IMR-90 (cell line): ENCODE results near the gene GNAT2. TPM values are rescaled to one million over a fixed set of nuclear protein-coding genes. Genes with fewer than 3 reads are reported as not detected.

Experiments
- ATAC-seq: fragments of 200-7000 bp; cut with Tn5 transposase; 2 replicates; pipeline ENCODE4 v1.9.1; 2020; ENCODE audit warnings: low read depth, mild to moderate bottlenecking, moderate library complexity
- BruUV-seq: library from RNA; stranded (reverse); fragments of 400-500 nt; replicated peaks from 2 replicates; lab custom pipeline; 2021; lab: Mats Ljungman, UMichigan
- CTCF ChIA-PET: fragments of 300-600 bp; formaldehyde crosslinking; extraction: SDS; loops from one replicate; lab custom pipeline; 2021; ENCODE audit warnings: antibody characterized with exemption; lab: Yijun Ruan, JAX
- POLR2A ChIA-PET: fragments of 300-600 bp; sonication (Branson Sonifier 250); formaldehyde crosslinking; loops from one replicate; lab custom pipeline; 2022; ENCODE audit warnings: antibody characterized with exemption; ENCODE audit not compliant: unreplicated experiment; lab: Charles Lee
- DNase-seq: peaks from one replicate; pipeline ENCODE4 v3.0.0; 2013
- H2AFZ ChIP-seq: replicated peaks from 2 replicates; pipeline ENCODE3; 2013; ENCODE audit warnings: low read length, mild to moderate bottlenecking; ENCODE audit not compliant: poor library complexity
- H2AK5ac ChIP-seq: 2 replicates; pipeline ENCODE4 v1.6.1; 2013; ENCODE audit warnings: low read depth, low read length, inconsistent platforms
- H2AK9ac ChIP-seq: replicated peaks from 2 replicates; pipeline ENCODE3; 2013; ENCODE audit warnings: mild to moderate bottlenecking, low read depth, low read length, moderate library complexity; ENCODE audit not compliant: poor library complexity
- H2BK120ac ChIP-seq: 2 replicates; pipeline ENCODE4 v1.6.1; 2013; ENCODE audit warnings: low read depth, low read length, inconsistent platforms
- H2BK15ac ChIP-seq: 3 replicates; pipeline ENCODE4 v1.6.1; 2013; ENCODE audit warnings: low read depth, low read length, inconsistent platforms
- H2BK20ac ChIP-seq: 2 replicates; pipeline ENCODE4 v1.6.1; 2013; ENCODE audit warnings: low read depth, mild to moderate bottlenecking, inconsistent platforms, low read length, moderate library complexity
- H2BK5ac ChIP-seq: 2 replicates; pipeline ENCODE4 v1.6.1; 2013; ENCODE audit warnings: mild to moderate bottlenecking, low read depth, low read length, inconsistent platforms; ENCODE audit not compliant: poor library complexity, severe bottlenecking
- H3K14ac ChIP-seq: replicated peaks from 2 replicates; pipeline ENCODE4 v1.6.1; 2013; ENCODE audit warnings: low read depth, low read length, inconsistent platforms
- H3K18ac ChIP-seq: 2 replicates; pipeline ENCODE4 v1.6.1; 2013; ENCODE audit warnings: low read depth, low read length, control low read depth
- H3K23ac ChIP-seq: 2 replicates; pipeline ENCODE4 v1.6.1; 2013; ENCODE audit warnings: low read depth, low read length, inconsistent platforms
- H3K27ac ChIP-seq: 2 replicates; pipeline ENCODE4 v1.5.1; 2013; ENCODE audit warnings: mild to moderate bottlenecking, control low read depth, low read length; ENCODE audit not compliant: insufficient read depth
- H3K27me3 ChIP-seq: 2 replicates; pipeline ENCODE4 v1.6.1; 2013; ENCODE audit warnings: low read length; ENCODE audit not compliant: control insufficient read depth, insufficient read depth
- H3K36me3 ChIP-seq: 2 replicates; pipeline ENCODE4 v1.6.1; 2013; ENCODE audit warnings: low read length, mixed read lengths; ENCODE audit not compliant: control insufficient read depth, insufficient read depth
- H3K4ac ChIP-seq: 2 replicates; pipeline ENCODE4 v1.6.1; 2013; ENCODE audit warnings: low read depth, low read length, inconsistent platforms
- H3K4me1 ChIP-seq: 2 replicates; pipeline ENCODE4 v1.6.1; 2013; ENCODE audit warnings: low read length, mixed read lengths; ENCODE audit not compliant: control insufficient read depth, insufficient read depth
- H3K4me2 ChIP-seq: 2 replicates; pipeline ENCODE4 v1.6.1; 2013; ENCODE audit warnings: low read depth, mild to moderate bottlenecking, control low read depth, low read length, moderate library complexity
- H3K4me3 ChIP-seq: 2 replicates; pipeline ENCODE4 v1.5.1; 2013; ENCODE audit warnings: low read depth, mild to moderate bottlenecking, control low read depth, low read length, moderate library complexity; ENCODE audit not compliant: insufficient read depth
- H3K56ac ChIP-seq: 2 replicates; pipeline ENCODE4 v1.6.1; 2013; ENCODE audit warnings: low read length, inconsistent platforms; ENCODE audit not compliant: insufficient read depth; ENCODE audit errors: extremely low read depth
- H3K79me1 ChIP-seq, 2 experiments: 2 replicates each; pipeline ENCODE4 v1.6.1; 2013; ENCODE audit warnings: low read length in 2 of 2, inconsistent platforms in 1 of 2, low read depth in 1 of 2
- H3K9ac ChIP-seq: 2 replicates; pipeline ENCODE4 v1.6.1; 2013; ENCODE audit warnings: low read depth, low read length, control low read depth
- H3K9me1 ChIP-seq: 2 replicates; pipeline ENCODE4 v1.6.1; 2013; ENCODE audit warnings: low read length, inconsistent platforms; ENCODE audit not compliant: insufficient read depth
- H3K9me3 ChIP-seq: 2 replicates; pipeline ENCODE4 v1.6.1; 2013; ENCODE audit warnings: low read length; ENCODE audit not compliant: control insufficient read depth, insufficient read depth
- H4K20me1 ChIP-seq: 2 replicates; pipeline ENCODE4 v1.6.1; 2013; ENCODE audit warnings: low read length, inconsistent platforms; ENCODE audit not compliant: insufficient read depth
- H4K5ac ChIP-seq: 2 replicates; pipeline ENCODE4 v1.6.1; 2013; ENCODE audit warnings: mild to moderate bottlenecking, low read depth, low read length, control low read depth
- H4K8ac ChIP-seq, 2 experiments: 2 replicates each; pipeline ENCODE4 v1.6.1; 2013; ENCODE audit warnings: low read depth in 2 of 2, low read length in 2 of 2, control low read depth in 1 of 2, inconsistent platforms in 1 of 2
- H4K91ac ChIP-seq: 2 replicates; pipeline ENCODE4 v1.6.1; 2013; ENCODE audit warnings: low read depth, low read length, inconsistent platforms; ENCODE audit not compliant: insufficient read depth
- BHLHE40 ChIP-seq: fragments of 150-350 bp; IDR thresholded peaks from 2 replicates; pipeline ENCODE4 v1.6.1; 2016; ENCODE audit warnings: mild to moderate bottlenecking, low read depth, low read length
- CEBPB ChIP-seq: IDR thresholded peaks from 2 replicates; pipeline ENCODE4 v1.6.1; 2012; ENCODE audit warnings: low read depth, low read length, improper control_type of control experiment
- MAFK ChIP-seq: IDR thresholded peaks from 2 replicates; pipeline ENCODE4 v1.6.1; 2012; ENCODE audit warnings: low read depth, low read length, improper control_type of control experiment
- NFE2L2 ChIP-seq: fragments of 150-350 bp; IDR thresholded peaks from 2 replicates; pipeline ENCODE4 v1.6.1; 2016; ENCODE audit warnings: low read depth, mild to moderate bottlenecking, low read length
- RAD21 ChIP-seq: IDR thresholded peaks from 2 replicates; pipeline ENCODE4 v1.6.1; 2012; ENCODE audit warnings: low read length, improper control_type of control experiment
- WGBS, 2 experiments: methylation state at CpG; one replicate each; pipeline versions ENCODE4 v1.1.5 to v1.1.7; 2013; ENCODE audit warnings: missing lambda C conversion rate in 2 of 2; ENCODE audit not compliant: insufficient read length in 1 of 2; ENCODE audit errors: extremely low coverage in 2 of 2; 5-methylcytosine and 5-hydroxymethylcytosine counted together
- dilution Hi-C: fragments of 300-500 bp; cut with HindIII; formaldehyde crosslinking; loops from one replicate; pipeline ENCODE4 v1.14.3; 2018; ENCODE audit warnings: low sequenced_read_pairs; ENCODE audit not compliant: unreplicated experiment
- in situ Hi-C: fragments of 300-500 bp; cut with MboI; formaldehyde crosslinking; loops from 3 replicates; pipeline ENCODE4 v1.14.3; 2019; ENCODE audit warnings: low sequenced_read_pairs, inconsistent platforms, mixed read lengths
- intact Hi-C: fragments of 100-400 bp; cut with micrococcal nuclease; formaldehyde crosslinking; loops from 2 replicates; pipeline ENCODE4 v1.10.0; 2022
- polyA plus RNA-seq, 3 experiments: library from polyadenylated mRNA; depleted of rRNA; stranded (reverse); fragments of >200 nt; gene quantifications; 2 replicates each; pipeline ENCODE4 v1.2.3, GENCODE V29; 2012; ENCODE audit warnings: low replicate concordance in 1 of 3
- total RNA-seq: library from RNA; depleted of rRNA; stranded (reverse); fragments of >200 nt; gene quantifications from 2 replicates; pipeline ENCODE4 v1.2.3, GENCODE V29; 2012
- TF ChIP-seq, protein P1 (sequence below): fragments of 150-350 bp; IDR thresholded peaks from 2 replicates; pipeline ENCODE4 v1.6.1; 2017; ENCODE audit warnings: mild to moderate bottlenecking, antibody characterized with exemption, low read length, low read depth

The GNAT2 gene
- total and polyA plus RNA-seq, 2 of the 4 experiments (the other 2 are of a cell fraction) = 0.17 to 0.36 TPM

DNA sequence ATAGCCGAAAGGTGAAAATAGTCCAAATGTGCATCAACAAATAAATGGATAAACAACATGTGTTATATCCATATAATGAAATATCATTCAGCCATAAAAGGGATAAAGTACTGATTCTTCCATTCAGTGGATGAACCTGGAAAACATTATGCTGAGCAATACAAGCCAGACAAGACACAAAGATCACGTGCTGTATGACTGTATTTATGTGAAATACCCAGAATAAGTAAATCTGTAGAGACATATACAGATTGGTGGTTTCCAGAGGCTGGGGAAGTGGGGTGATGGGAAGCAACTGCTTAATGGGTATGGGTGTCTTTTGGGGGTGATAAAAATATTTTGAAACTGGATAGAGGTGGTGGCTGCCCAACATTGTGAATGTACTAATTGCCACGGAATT is 23.2 kb upstream of the GNAT2 start:
- Histone ChIP-seq H4K91ac (no peak overlapping the region), H3K9me3 (no peaks in the 10 kb centered on the region; the same call in 1 of the 2 replicates), H3K56ac (no peak overlapping the region), H2BK120ac (no peak overlapping the region), H2AK9ac (no peak overlapping the region), H3K9ac (no peak overlapping the region), H3K4me3 (no peak overlapping the region), H2BK15ac (no peak overlapping the region), H2BK20ac (no peak overlapping the region), H3K23ac (no peak overlapping the region), H4K8ac (no peak overlapping the region), H3K79me1 (no peaks in the 10 kb centered on the region), H3K4me2 (no peak overlapping the region), H3K27ac (no peak overlapping the region), H3K27me3 (no peaks in the 10 kb centered on the region), H3K4ac (no peak overlapping the region), H3K4me1 (peaks cover 11% of the 10 kb centered on the region), H3K9me1 (peaks cover 4% of the 10 kb centered on the region), H3K14ac (no peak overlapping the region), H2AK5ac (no peak overlapping the region), H3K36me3 (no peaks in the 10 kb centered on the region), H2AFZ (no peak overlapping the region), H4K20me1 (no peaks in the 10 kb centered on the region), H4K5ac (no peak overlapping the region), H3K18ac (no peak overlapping the region), H2BK5ac (no peak overlapping the region)
- ChIA-PET CTCF (interaction anchor here (0.7 to 1.6 kb wide), 5 partner anchors 96 to 342 kb away, joined by 3 to 6 read pairs (median 3); partner anchors contain the start of gene AHCYL1), POLR2A (no interaction called here)
- in situ Hi-C loops (loop anchor here (5.0 to 10.0 kb wide), 3 partner anchors 130 to 340 kb away; partner anchors contain the start of genes AHCYL1 and CSF1), intact Hi-C loops (loop anchor here (1.0 kb wide), 1 partner anchor 131 kb away; no protein-coding TSS in a partner anchor), dilution Hi-C loops (no loop called here)
- BruUV-seq = no TSS peak
- peak; percentile 18; the same call in 1 of the 2 replicates for ATAC-seq
- WGBS, 2 experiments = no CpG with 5 or more reads among the region's 3 CpGs
- TF ChIP-seq RAD21 = no peak
- TF ChIP-seq NFE2L2 = no peak
- TF ChIP-seq MAFK = no peak
- TF ChIP-seq, protein P1, sequence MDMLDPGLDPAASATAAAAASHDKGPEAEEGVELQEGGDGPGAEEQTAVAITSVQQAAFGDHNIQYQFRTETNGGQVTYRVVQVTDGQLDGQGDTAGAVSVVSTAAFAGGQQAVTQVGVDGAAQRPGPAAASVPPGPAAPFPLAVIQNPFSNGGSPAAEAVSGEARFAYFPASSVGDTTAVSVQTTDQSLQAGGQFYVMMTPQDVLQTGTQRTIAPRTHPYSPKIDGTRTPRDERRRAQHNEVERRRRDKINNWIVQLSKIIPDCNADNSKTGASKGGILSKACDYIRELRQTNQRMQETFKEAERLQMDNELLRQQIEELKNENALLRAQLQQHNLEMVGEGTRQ = peak; percentile 87
- peak; percentile 57; the same call in 1 of the 2 replicates for TF ChIP-seq BHLHE40
- TF ChIP-seq CEBPB = no peak
- DNase-seq = peak; percentile 68
